HCT116 (cell line): ENCODE data around the gene ANO6. TPM values are rescaled to one million over a fixed set of nuclear protein-coding genes. Genes with fewer than 3 reads are reported as not detected.

Experiments used
- ATAC-seq: fragments of 200-7000 bp; cut with Tn5 transposase; 2 replicates; pipeline ENCODE4 v1.9.1; 2020; ENCODE audit warnings: mild to moderate bottlenecking, moderate library complexity
- BruUV-seq: library from RNA; stranded (reverse); fragments of 400-500 nt; replicated peaks from 2 replicates; lab custom pipeline; 2021; lab: Mats Ljungman, UMichigan
- CTCF ChIA-PET: fragments of 300-600 bp; sonication (Branson Sonifier 250); formaldehyde crosslinking; loops from one replicate; lab custom pipeline; 2021; ENCODE audit warnings: antibody characterized with exemption; lab: Charles Lee
- POLR2A ChIA-PET: fragments of 300-600, 350-600 bp; sonication (Branson Sonifier 250); formaldehyde crosslinking; loops from one replicate; lab custom pipeline; 2021; ENCODE audit warnings: antibody characterized with exemption; lab: Charles Lee
- RAD21 ChIA-PET, 2 experiments: fragments of 300-600 bp; sonication (Branson Sonifier 250); formaldehyde crosslinking; loops; one replicate each; lab custom pipeline; 2023; ENCODE audit warnings: low total read pairs in 2 of 2; ENCODE audit not compliant: uncharacterized antibody in 2 of 2, unreplicated experiment in 2 of 2, low non-redundant PET in 1 of 2; lab: Charles Lee
- DNase-seq: peaks from one replicate; pipeline ENCODE4 v3.0.0-alpha.2; 2010; ENCODE audit warnings: low read depth, low spot score
- H2AFZ ChIP-seq: fragments of 200-600 bp; shearing (Covaris generic), sonication (generic); 2 replicates; pipeline ENCODE4 v1.6.1; 2017; ENCODE audit warnings: low read depth, mixed run types, mixed read lengths, antibody characterized with exemption, low read length; ENCODE audit not compliant: poor library complexity, severe bottlenecking
- H3K27ac ChIP-seq: 2 replicates; pipeline ENCODE4 v1.5.1; 2012; ENCODE audit warnings: low read depth, low read length
- H3K27me3 ChIP-seq: fragments of 200-600 bp; sonication (generic); 2 replicates; pipeline ENCODE4 v1.6.1; 2016; ENCODE audit warnings: mixed run types, low read length, mixed read lengths; ENCODE audit not compliant: insufficient read depth
- H3K36me3 ChIP-seq, 2 experiments: fragments of 200-500 bp in 1 of 2; fragments of 200-600 bp in 1 of 2; sonication (Bioruptor generic) in 1 of 2; sonication (generic) in 1 of 2; 2 replicates each; pipeline versions ENCODE4 v1.5.1 to v1.6.1; 2014 to 2016; ENCODE audit warnings: low read length in 2 of 2, inconsistent platforms in 1 of 2, mixed read lengths in 1 of 2, mixed run types in 1 of 2; ENCODE audit not compliant: insufficient read depth in 2 of 2, control insufficient read depth in 1 of 2
- H3K4me1 ChIP-seq, 2 experiments: fragments of 200-600 bp in 1 of 2; sonication (generic) in 1 of 2; 2 replicates each; pipeline versions ENCODE4 v1.5.1 to v1.6.1; 2012 to 2017; ENCODE audit warnings: low read length in 2 of 2, inconsistent platforms in 1 of 2, mild to moderate bottlenecking in 1 of 2, mixed read lengths in 1 of 2, mixed run types in 1 of 2, moderate library complexity in 1 of 2; ENCODE audit not compliant: insufficient read depth in 2 of 2, control insufficient read depth in 1 of 2
- H3K4me2 ChIP-seq: fragments of 200-600 bp; sonication (generic); 2 replicates; pipeline ENCODE4 v1.6.1; 2017; ENCODE audit warnings: mixed run types, low read length, mixed read lengths
- H3K4me3 ChIP-seq, 2 experiments: fragments of 200-600 bp in 1 of 2; sonication (generic) in 1 of 2; replicated peaks in 1 of 2; 2 replicates each; pipeline ENCODE4 v1.5.1; 2011 to 2016; ENCODE audit warnings: low read length in 2 of 2, control low read depth in 1 of 2, low read depth in 1 of 2, mild to moderate bottlenecking in 1 of 2, mixed read lengths in 1 of 2, mixed run types in 1 of 2
- H3K79me2 ChIP-seq: fragments of 200-600 bp; sonication (generic); 2 replicates; pipeline ENCODE4 v1.6.1; 2017; ENCODE audit warnings: mild to moderate bottlenecking, mixed run types, low read length, moderate library complexity, mixed read lengths; ENCODE audit not compliant: insufficient read depth
- H3K9ac ChIP-seq: fragments of 200-600 bp; sonication (generic); 2 replicates; pipeline ENCODE4 v1.6.1; 2016; ENCODE audit warnings: low read length, mixed read lengths
- H3K9me2 ChIP-seq: fragments of 200-600 bp; sonication (generic), shearing (Covaris generic); 2 replicates; pipeline ENCODE4 v1.6.1; 2017; ENCODE audit warnings: mixed run types, mild to moderate bottlenecking, moderate library complexity; ENCODE audit not compliant: insufficient read depth
- H3K9me3 ChIP-seq, 2 experiments: fragments of 200-500 bp in 1 of 2; fragments of 200-600 bp in 1 of 2; sonication (Bioruptor generic) in 1 of 2; sonication (generic) in 1 of 2; 2 replicates each; pipeline ENCODE4 v1.6.1; 2014 to 2017; ENCODE audit warnings: low read length in 2 of 2, mixed read lengths in 2 of 2, inconsistent platforms in 1 of 2, low read depth in 1 of 2, mild to moderate bottlenecking in 1 of 2, mixed run types in 1 of 2, moderate library complexity in 1 of 2; ENCODE audit not compliant: control insufficient read depth in 1 of 2, insufficient read depth in 1 of 2
- H4K20me1 ChIP-seq: fragments of 200-600 bp; sonication (generic), shearing (Covaris generic); 2 replicates; pipeline ENCODE4 v1.6.1; 2017; ENCODE audit warnings: mixed run types, mild to moderate bottlenecking, moderate library complexity; ENCODE audit not compliant: insufficient read depth
- ELF1 ChIP-seq: IDR thresholded peaks from 2 replicates; pipeline ENCODE4 v1.6.1; 2012; ENCODE audit warnings: low read depth, borderline replicate concordance
- POLR2AphosphoS5 ChIP-seq: IDR thresholded peaks from 2 replicates; pipeline ENCODE4 v1.6.1; 2011; ENCODE audit warnings: mild to moderate bottlenecking, low read depth, low read length, moderate library complexity
- RAD21 ChIP-seq: IDR thresholded peaks from 2 replicates; pipeline ENCODE4 v1.6.1; 2012; ENCODE audit warnings: low read depth, mild to moderate bottlenecking
- SRF ChIP-seq: IDR thresholded peaks from 2 replicates; pipeline ENCODE4 v1.6.1; 2012; ENCODE audit warnings: low read depth
- TCF7L2 ChIP-seq: IDR thresholded peaks from 2 replicates; pipeline ENCODE4 v1.7.0; 2011; ENCODE audit warnings: borderline replicate concordance, inconsistent platforms; ENCODE audit not compliant: insufficient read depth, insufficient read length; ENCODE audit errors: extremely low read depth
- intact Hi-C: fragments of 100-400 bp; cut with micrococcal nuclease; formaldehyde crosslinking; loops from 2 replicates; pipeline ENCODE4 v1.10.0; 2022
- total RNA-seq: library from RNA; stranded (reverse); gene quantifications from one replicate; pipeline ENCODE4 v1.2.1, GENCODE V29; 2021; ENCODE audit not compliant: unreplicated experiment
- TF ChIP-seq, protein P1 (sequence below), 3 experiments: fragments of 200-600 bp in 1 of 3; sonication (generic) in 1 of 3; IDR thresholded peaks in 2 of 3; conservative IDR thresholded peaks in 1 of 3; 2 replicates each; pipeline ENCODE4 v1.5.1; 2012 to 2017; ENCODE audit warnings: low read depth in 2 of 3, low read length in 2 of 3, antibody characterized with exemption in 1 of 3, borderline replicate concordance in 1 of 3, control low read depth in 1 of 3, mild to moderate bottlenecking in 1 of 3, mixed read lengths in 1 of 3, mixed run types in 1 of 3, moderate library complexity in 1 of 3; ENCODE audit not compliant: insufficient read depth in 1 of 3
- TF ChIP-seq, protein P2 (sequence below): IDR thresholded peaks from 2 replicates; pipeline ENCODE4 v1.6.1; 2012
- TF ChIP-seq, protein P3 (sequence below): IDR thresholded peaks from 2 replicates; pipeline ENCODE4 v1.6.1; 2011; ENCODE audit warnings: mild to moderate bottlenecking, low read length, moderate library complexity; ENCODE audit not compliant: insufficient replicate concordance; ENCODE audit errors: extremely low read depth
- TF ChIP-seq, protein P4 (sequence below): IDR thresholded peaks from 2 replicates; pipeline ENCODE4 v1.6.1; 2012; ENCODE audit warnings: low read depth

The ANO6 gene
- total RNA-seq, 1 experiment from 2014 or later: 36.7 TPM

DNA sequence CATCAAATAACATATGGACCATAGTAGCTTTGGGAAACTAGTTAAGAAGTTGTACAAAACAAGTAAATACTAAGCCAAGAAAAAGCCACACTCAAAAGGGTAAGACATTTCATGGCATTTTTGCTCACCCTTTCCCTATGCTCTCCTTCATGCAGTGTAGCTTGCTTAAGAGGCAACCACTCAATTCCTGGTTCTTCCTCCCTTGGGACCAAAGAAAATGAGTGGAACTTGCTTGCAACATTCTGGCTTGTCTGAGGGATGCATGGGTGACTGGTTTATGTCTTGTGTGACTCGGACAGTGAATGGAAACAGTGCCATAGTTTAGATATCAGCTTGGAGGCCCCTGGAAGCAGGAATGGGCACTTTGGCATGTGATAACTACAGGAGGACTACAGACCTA, 261.6 kb downstream of the ANO6 start:
- no peaks in the 10 kb centered on the region for H3K4me1 ChIP-seq
- H3K9me2 ChIP-seq: no peaks in the 10 kb centered on the region
- DNase-seq (no peak), ATAC-seq (no peak)
- no peak overlapping the region for H3K4me3 ChIP-seq
- no peak overlapping the region for H3K9ac ChIP-seq
- ChIA-PET CTCF (no interaction called here), RAD21 (no interaction called here), POLR2A (no interaction called here)
- intact Hi-C loops: no loop called here
- TF ChIP-seq SRF: no peak
- TF ChIP-seq TCF7L2: no peak
- TF ChIP-seq, protein P1, sequence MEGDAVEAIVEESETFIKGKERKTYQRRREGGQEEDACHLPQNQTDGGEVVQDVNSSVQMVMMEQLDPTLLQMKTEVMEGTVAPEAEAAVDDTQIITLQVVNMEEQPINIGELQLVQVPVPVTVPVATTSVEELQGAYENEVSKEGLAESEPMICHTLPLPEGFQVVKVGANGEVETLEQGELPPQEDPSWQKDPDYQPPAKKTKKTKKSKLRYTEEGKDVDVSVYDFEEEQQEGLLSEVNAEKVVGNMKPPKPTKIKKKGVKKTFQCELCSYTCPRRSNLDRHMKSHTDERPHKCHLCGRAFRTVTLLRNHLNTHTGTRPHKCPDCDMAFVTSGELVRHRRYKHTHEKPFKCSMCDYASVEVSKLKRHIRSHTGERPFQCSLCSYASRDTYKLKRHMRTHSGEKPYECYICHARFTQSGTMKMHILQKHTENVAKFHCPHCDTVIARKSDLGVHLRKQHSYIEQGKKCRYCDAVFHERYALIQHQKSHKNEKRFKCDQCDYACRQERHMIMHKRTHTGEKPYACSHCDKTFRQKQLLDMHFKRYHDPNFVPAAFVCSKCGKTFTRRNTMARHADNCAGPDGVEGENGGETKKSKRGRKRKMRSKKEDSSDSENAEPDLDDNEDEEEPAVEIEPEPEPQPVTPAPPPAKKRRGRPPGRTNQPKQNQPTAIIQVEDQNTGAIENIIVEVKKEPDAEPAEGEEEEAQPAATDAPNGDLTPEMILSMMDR (IDR thresholded peaks at IDR 0.05 in 2 of 3, conservative IDR thresholded peaks at IDR 0.05 in 1 of 3; ENCODE audit: borderline replicate concordance in 1 of 3, insufficient read depth in 1 of 3, low read depth in 2 of 3, low read length in 2 of 3): no peak
- TF ChIP-seq POLR2AphosphoS5: no peak
- TF ChIP-seq, protein P2, sequence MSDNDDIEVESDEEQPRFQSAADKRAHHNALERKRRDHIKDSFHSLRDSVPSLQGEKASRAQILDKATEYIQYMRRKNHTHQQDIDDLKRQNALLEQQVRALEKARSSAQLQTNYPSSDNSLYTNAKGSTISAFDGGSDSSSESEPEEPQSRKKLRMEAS: no peak
- no peak for TF ChIP-seq RAD21
- TF ChIP-seq, protein P3, sequence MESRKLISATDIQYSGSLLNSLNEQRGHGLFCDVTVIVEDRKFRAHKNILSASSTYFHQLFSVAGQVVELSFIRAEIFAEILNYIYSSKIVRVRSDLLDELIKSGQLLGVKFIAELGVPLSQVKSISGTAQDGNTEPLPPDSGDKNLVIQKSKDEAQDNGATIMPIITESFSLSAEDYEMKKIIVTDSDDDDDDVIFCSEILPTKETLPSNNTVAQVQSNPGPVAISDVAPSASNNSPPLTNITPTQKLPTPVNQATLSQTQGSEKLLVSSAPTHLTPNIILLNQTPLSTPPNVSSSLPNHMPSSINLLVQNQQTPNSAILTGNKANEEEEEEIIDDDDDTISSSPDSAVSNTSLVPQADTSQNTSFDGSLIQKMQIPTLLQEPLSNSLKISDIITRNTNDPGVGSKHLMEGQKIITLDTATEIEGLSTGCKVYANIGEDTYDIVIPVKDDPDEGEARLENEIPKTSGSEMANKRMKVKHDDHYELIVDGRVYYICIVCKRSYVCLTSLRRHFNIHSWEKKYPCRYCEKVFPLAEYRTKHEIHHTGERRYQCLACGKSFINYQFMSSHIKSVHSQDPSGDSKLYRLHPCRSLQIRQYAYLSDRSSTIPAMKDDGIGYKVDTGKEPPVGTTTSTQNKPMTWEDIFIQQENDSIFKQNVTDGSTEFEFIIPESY: no peak
- TF ChIP-seq, protein P4, sequence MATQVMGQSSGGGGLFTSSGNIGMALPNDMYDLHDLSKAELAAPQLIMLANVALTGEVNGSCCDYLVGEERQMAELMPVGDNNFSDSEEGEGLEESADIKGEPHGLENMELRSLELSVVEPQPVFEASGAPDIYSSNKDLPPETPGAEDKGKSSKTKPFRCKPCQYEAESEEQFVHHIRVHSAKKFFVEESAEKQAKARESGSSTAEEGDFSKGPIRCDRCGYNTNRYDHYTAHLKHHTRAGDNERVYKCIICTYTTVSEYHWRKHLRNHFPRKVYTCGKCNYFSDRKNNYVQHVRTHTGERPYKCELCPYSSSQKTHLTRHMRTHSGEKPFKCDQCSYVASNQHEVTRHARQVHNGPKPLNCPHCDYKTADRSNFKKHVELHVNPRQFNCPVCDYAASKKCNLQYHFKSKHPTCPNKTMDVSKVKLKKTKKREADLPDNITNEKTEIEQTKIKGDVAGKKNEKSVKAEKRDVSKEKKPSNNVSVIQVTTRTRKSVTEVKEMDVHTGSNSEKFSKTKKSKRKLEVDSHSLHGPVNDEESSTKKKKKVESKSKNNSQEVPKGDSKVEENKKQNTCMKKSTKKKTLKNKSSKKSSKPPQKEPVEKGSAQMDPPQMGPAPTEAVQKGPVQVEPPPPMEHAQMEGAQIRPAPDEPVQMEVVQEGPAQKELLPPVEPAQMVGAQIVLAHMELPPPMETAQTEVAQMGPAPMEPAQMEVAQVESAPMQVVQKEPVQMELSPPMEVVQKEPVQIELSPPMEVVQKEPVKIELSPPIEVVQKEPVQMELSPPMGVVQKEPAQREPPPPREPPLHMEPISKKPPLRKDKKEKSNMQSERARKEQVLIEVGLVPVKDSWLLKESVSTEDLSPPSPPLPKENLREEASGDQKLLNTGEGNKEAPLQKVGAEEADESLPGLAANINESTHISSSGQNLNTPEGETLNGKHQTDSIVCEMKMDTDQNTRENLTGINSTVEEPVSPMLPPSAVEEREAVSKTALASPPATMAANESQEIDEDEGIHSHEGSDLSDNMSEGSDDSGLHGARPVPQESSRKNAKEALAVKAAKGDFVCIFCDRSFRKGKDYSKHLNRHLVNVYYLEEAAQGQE: no peak
- TF ChIP-seq ELF1: no peak
- H3K4me2 ChIP-seq: no peak overlapping the region
- H3K27me3 ChIP-seq: no peaks in the 10 kb centered on the region
- no peak overlapping the region for H2AFZ ChIP-seq
- no peaks in the 10 kb centered on the region for H3K79me2 ChIP-seq
- no TSS peak for BruUV-seq
- H3K27ac ChIP-seq: no peak overlapping the region
- no peaks in the 10 kb centered on the region for H4K20me1 ChIP-seq
- H3K36me3 ChIP-seq: no peaks in the 10 kb centered on the region
- no peaks in the 10 kb centered on the region for H3K9me3 ChIP-seq
